Measurements from ENCODE around the gene SPHKAP.

The SPHKAP gene

DNA sequence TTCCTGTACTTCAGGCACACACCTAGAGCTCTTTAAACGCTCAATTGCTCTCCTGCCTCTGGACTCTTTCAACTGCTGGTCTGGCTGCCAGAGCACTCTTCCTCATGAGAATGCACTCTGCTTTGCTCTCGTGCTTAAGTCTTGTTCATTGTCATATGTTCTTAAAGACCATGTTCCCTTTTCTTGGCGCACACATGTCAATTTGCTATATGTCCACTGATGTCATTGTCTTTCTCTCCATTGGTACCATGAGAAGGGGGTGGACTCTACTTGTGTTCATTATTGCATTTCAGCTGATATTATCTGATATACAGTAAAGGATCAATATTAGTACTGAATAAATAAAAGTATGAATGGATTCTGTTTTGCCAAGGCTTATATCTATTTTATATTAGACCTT lies 16.8 kb downstream of the SPHKAP start:
- no peak for DNase-seq (ENCODE audit: low read depth)
- TF ChIP-seq, protein P1, sequence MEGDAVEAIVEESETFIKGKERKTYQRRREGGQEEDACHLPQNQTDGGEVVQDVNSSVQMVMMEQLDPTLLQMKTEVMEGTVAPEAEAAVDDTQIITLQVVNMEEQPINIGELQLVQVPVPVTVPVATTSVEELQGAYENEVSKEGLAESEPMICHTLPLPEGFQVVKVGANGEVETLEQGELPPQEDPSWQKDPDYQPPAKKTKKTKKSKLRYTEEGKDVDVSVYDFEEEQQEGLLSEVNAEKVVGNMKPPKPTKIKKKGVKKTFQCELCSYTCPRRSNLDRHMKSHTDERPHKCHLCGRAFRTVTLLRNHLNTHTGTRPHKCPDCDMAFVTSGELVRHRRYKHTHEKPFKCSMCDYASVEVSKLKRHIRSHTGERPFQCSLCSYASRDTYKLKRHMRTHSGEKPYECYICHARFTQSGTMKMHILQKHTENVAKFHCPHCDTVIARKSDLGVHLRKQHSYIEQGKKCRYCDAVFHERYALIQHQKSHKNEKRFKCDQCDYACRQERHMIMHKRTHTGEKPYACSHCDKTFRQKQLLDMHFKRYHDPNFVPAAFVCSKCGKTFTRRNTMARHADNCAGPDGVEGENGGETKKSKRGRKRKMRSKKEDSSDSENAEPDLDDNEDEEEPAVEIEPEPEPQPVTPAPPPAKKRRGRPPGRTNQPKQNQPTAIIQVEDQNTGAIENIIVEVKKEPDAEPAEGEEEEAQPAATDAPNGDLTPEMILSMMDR (IDR thresholded peaks at IDR 0.05; ENCODE audit: insufficient read depth, low read depth, low read length, missing control alignments), result no peak
- no peak overlapping the region for H3K4me3 ChIP-seq (ENCODE audit: low read length)

DNA sequence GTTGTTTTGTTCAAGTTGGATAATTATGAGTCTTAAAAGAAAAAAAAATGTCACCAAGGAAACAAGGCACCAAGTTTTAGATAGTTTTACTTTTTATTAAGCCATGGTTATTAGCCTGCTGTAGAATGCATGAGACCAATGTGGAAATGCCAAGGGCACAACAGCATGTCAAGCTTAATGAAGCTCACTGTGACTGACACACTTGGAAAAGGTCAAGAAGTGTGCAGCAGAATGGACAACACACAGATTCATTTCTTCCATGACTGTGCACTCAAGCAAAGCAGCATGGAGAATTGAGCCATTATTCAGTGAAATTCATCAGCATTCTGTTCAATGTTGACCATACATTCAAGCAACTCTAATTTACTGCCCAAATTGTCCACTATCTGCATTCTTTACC lies 23.6 kb downstream of the SPHKAP start:
- no peak for DNase-seq (ENCODE audit: low read depth)
- no peak overlapping the region for H3K4me3 ChIP-seq (ENCODE audit: low read length)
- TF ChIP-seq, protein P1 (IDR thresholded peaks at IDR 0.05; ENCODE audit: insufficient read depth, low read depth, low read length, missing control alignments), result no peak

DNA sequence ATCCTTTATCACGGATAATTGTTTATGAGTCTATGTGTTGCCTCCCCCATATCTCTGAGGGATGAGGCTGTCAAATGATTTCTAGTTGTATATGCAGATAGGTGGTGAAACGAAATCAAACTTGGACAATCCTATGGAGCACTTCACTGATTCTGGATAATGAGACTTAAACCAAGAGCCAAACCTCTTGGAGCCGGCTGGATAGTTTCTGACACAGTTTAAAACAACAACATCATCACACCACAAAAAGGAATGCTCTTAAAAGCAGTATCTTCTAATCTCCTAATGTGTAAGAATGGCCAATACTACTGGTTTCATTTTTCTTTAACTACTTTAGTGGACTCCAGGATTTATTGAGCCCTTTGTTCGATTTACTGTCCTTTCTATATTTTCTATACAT lies 36.5 kb downstream of the SPHKAP start:
- no peak overlapping the region for H3K4me3 ChIP-seq (ENCODE audit: low read length)
- TF ChIP-seq, protein P1 (IDR thresholded peaks at IDR 0.05; ENCODE audit: insufficient read depth, low read depth, low read length, missing control alignments), result no peak
- DNase-seq (ENCODE audit: low read depth), result no peak

DNA sequence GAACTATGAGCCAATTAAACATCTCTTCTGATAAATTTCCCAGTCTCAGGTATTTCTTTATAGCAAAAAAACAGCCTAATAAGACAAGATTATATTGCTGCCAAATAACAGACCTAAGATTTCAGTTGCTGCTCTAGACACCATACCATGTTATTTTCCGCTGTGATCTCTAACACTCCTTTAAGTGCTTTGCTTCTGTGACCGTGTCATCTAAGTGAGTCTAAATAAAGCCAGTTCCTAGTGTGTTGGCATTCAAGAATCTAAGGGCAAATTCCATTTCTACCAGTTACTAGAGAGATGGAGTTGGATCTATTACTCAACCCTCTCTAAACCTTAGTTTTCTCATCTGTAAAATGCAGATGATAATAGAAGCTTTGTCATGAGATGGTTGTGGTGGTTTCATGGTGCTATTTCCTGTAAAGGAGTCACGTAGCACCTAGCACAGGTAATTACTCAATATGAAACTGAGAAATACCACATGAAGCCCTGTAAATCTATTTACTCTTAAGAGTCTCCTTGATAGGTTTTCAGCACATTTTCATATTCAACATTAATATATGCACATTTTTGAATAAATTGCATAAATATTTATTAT lies 40.5 kb downstream of the SPHKAP start:
- TF ChIP-seq, protein P1 (IDR thresholded peaks at IDR 0.05; ENCODE audit: insufficient read depth, low read depth, low read length, missing control alignments), result no peak
- no peak overlapping the region for H3K4me3 ChIP-seq (ENCODE audit: low read length)
- DNase-seq (ENCODE audit: low read depth), result no peak

DNA sequence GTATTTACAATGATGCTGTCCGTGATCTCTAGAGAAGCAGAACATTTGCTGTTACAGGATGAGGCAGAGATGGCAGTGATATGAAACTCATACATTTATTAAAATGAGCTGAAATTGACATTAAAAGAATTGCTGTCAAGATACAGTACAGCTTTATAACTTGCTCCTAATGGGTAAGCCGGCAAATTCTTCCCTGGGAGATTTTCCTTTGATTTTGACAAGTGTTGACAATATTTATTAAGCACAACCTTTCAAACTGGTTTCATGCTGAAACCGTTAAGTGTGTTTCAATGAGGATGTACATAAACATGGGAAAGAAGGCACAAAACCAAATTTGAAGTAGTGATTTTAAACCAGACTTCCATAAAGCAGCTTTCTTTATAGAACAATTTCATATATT lies 45.5 kb downstream of the SPHKAP start:
- TF ChIP-seq, protein P1 (IDR thresholded peaks at IDR 0.05; ENCODE audit: insufficient read depth, low read depth, low read length, missing control alignments), result no peak
- H3K4me3 ChIP-seq (ENCODE audit: low read length), result no peak overlapping the region
- no peak for DNase-seq (ENCODE audit: low read depth)

DNA sequence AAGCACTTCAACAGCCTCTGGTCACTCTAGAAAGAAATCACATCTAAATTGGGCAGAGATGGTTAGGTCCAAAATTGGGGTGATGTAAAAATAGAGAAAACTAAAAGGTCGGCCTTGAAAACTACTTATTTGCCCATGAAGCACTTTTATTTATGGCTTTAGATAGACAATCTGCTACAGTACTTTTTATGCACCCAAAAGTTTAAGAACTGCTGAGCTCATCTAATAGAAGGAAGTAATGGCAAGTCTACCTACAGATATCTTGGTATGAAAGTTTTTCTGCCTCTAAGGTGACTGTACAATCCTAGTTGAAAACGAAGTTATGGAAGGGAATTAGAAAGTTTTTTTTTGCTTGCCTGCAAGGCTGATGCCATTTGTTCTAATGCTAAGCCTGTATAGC lies 46.2 kb downstream of the SPHKAP start:
- no peak overlapping the region for H3K4me3 ChIP-seq (ENCODE audit: low read length)
- DNase-seq (ENCODE audit: low read depth), result no peak
- TF ChIP-seq, protein P1 (IDR thresholded peaks at IDR 0.05; ENCODE audit: insufficient read depth, low read depth, low read length, missing control alignments), result no peak

DNA sequence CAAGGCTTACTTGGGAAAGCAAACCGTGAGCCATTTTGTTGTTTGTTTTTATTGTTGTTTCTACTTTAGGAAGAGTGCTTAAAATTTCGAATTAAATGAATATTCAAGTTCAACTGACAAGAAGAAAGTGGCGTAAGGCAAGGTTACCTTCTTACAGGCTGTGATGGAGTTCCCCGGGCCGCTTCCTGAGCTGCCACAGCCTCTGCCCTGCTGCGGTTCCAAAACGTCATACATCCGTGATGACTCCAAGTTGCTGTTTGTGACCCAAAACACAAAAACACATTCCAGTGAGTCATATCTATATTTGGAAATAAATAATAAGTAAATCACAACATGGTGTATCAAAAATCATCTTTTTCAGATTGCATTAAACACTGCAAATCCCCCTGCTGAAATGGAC lies 49.7 kb downstream of the SPHKAP start:
- TF ChIP-seq, protein P1 (IDR thresholded peaks at IDR 0.05; ENCODE audit: insufficient read depth, low read depth, low read length, missing control alignments), result no peak
- DNase-seq (ENCODE audit: low read depth), result no peak
- H3K4me3 ChIP-seq (ENCODE audit: low read length), result no peak overlapping the region

Data from epithelial cell of esophagus (primary cell).